Mucosa of rectum (tissue), 2 donors: ENCODE results near the gene CUX1.

Experiments
- H3K27ac ChIP-seq, 2 donors: one replicate each; pipeline ENCODE4 v1.7.0; 2013; ENCODE audit warnings: inconsistent platforms in 2 of 2, low read depth in 2 of 2, low read length in 2 of 2
- H3K27me3 ChIP-seq, 2 donors: one replicate each; pipeline ENCODE4 v1.7.0; 2013; ENCODE audit warnings: low read length in 2 of 2; ENCODE audit not compliant: control insufficient read depth in 2 of 2, insufficient read depth in 2 of 2
- H3K36me3 ChIP-seq, 2 donors: one replicate each; pipeline ENCODE4 v1.7.0; 2013; ENCODE audit warnings: low read length in 2 of 2; ENCODE audit not compliant: control insufficient read depth in 2 of 2, insufficient read depth in 2 of 2
- H3K4me1 ChIP-seq, 2 donors: one replicate each; pipeline ENCODE4 v1.7.0; 2013; ENCODE audit warnings: low read length in 2 of 2, mild to moderate bottlenecking in 1 of 2; ENCODE audit not compliant: control insufficient read depth in 2 of 2, insufficient read depth in 2 of 2
- H3K4me3 ChIP-seq, 2 donors: one replicate each; pipeline ENCODE4 v1.7.0; 2013; ENCODE audit warnings: low read length in 2 of 2
- H3K9ac ChIP-seq, 2 donors: one replicate each; pipeline ENCODE4 v1.7.0; 2013; ENCODE audit warnings: low read length in 2 of 2, low read depth in 1 of 2, mild to moderate bottlenecking in 1 of 2
- H3K9me3 ChIP-seq, 2 donors: one replicate each; pipeline ENCODE4 v1.7.0; 2013; ENCODE audit warnings: low read length in 2 of 2; ENCODE audit not compliant: control insufficient read depth in 2 of 2
- donor health status: healthy.
- donor health status: Normal muscosa, but diverticular disease.

Gene CUX1, protein sequence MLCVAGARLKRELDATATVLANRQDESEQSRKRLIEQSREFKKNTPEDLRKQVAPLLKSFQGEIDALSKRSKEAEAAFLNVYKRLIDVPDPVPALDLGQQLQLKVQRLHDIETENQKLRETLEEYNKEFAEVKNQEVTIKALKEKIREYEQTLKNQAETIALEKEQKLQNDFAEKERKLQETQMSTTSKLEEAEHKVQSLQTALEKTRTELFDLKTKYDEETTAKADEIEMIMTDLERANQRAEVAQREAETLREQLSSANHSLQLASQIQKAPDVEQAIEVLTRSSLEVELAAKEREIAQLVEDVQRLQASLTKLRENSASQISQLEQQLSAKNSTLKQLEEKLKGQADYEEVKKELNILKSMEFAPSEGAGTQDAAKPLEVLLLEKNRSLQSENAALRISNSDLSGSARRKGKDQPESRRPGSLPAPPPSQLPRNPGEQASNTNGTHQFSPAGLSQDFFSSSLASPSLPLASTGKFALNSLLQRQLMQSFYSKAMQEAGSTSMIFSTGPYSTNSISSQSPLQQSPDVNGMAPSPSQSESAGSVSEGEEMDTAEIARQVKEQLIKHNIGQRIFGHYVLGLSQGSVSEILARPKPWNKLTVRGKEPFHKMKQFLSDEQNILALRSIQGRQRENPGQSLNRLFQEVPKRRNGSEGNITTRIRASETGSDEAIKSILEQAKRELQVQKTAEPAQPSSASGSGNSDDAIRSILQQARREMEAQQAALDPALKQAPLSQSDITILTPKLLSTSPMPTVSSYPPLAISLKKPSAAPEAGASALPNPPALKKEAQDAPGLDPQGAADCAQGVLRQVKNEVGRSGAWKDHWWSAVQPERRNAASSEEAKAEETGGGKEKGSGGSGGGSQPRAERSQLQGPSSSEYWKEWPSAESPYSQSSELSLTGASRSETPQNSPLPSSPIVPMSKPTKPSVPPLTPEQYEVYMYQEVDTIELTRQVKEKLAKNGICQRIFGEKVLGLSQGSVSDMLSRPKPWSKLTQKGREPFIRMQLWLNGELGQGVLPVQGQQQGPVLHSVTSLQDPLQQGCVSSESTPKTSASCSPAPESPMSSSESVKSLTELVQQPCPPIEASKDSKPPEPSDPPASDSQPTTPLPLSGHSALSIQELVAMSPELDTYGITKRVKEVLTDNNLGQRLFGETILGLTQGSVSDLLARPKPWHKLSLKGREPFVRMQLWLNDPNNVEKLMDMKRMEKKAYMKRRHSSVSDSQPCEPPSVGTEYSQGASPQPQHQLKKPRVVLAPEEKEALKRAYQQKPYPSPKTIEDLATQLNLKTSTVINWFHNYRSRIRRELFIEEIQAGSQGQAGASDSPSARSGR (N-terminal part only)

DNA sequence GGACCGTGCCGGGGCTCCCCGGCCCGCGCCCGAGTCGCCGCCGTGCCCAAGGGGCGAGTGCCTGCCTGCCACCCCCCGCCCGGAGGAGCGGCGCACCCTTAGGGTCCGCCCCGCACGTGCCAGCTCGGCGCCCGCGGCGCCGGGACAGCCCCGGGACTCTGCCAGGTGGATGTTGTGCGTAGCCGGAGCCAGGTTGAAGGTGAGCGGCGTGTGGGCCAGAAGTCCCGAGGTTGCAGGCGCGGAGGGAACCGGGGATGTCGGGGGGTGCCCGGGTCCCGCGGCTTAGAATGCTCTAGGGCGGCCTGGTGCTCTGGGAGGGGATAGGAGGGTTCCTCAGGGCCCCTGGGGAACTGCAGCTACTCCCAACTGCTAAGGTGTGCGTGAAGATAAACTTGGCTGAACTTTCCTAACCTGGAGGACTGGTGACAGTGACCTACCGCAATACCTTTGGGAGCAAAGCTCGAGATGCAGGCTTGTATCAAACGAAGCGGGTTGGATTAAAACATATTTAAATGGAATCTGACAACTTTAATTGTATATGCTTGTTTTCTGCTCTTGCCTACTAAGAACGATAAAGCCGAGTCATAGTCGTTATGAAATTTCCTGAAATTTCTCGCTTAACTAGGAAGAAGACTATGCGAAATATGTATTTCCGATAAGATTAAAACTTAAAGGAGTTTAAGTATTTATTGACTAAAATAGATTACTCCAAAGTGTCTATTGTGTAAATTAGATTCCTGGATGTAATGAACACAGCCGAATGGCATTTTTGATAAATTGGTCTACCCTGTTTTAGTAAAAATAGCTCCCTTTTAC is at the start of gene CUX1:
TSS of gene CUX1 (plus strand) at position 156 of the 816 bp plus-strand sequence. CDS start at position 170, 14 bp downstream.
- H3K4me1 ChIP-seq = peaks cover 10% of the 10 kb centered on the region in 2 donors

DNA sequence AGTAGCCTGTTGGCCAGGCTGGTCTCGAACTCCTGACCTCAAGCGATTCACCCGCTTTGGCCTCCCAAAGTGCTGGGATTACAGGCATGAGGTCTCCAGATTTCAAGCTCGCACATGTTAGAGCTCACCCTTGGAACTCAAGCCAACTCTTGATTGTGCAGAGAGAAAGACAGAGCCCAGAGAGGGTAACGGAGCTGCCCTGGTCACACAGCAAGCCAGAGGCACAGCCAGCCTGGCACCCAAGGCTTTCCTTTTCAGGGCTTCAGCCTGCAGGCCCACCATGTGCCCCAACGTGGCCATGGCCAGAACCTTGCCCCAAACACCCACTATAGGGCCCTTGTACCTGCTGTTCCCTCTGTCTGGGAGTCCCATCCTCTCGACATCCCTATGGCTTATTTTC is 49.1 kb upstream of the CUX1 start:
- no peak overlapping the region for H3K9ac ChIP-seq
- no peak overlapping the region for H3K27ac ChIP-seq
- H3K4me1 ChIP-seq = no peaks in the 10 kb centered on the region
- H3K27me3 ChIP-seq = no peaks in the 10 kb centered on the region
- no peak overlapping the region for H3K4me3 ChIP-seq
- H3K36me3 ChIP-seq = no peaks in the 10 kb centered on the region
- no peaks in the 10 kb centered on the region for H3K9me3 ChIP-seq

More for the DNA sequence above, at the start of gene CUX1:
- Histone ChIP-seq H3K9ac (peak within 1 kb of the TSS; percentile 47 to 65), H3K9me3 (no peaks in the 10 kb centered on the region), H3K36me3 (no peaks in the 10 kb centered on the region), H3K4me3 (peak within 1 kb of the TSS; percentile 54 to 70), H3K27me3 (no peaks in the 10 kb centered on the region), H3K27ac (no peak within 1 kb of the TSS)

DNA sequence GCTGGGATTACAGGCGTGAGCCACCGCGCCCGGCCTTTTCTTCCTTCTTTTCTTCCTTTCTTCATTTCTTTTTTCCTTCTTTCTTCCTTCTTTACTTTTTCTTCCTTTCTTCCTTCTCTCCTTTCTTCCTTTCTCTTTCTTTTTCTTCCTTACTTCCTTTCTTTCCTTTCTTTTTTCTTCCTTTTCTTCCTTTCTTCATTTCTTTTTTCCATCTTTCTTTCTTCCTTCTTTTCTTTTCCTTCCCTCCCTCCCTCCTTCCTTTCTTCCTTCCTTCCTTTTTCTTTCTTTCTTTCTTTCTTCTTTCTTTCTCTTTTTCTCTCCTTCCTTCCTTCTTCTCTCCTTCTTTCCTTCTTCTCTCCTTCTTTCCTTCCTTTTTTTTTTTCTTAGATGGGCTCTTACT is 47.0 kb upstream of the CUX1 start:
- no peaks in the 10 kb centered on the region for H3K4me1 ChIP-seq
- H3K9me3 ChIP-seq = no peaks in the 10 kb centered on the region
- H3K9ac ChIP-seq = no peak overlapping the region
- H3K36me3 ChIP-seq = no peaks in the 10 kb centered on the region
- H3K27me3 ChIP-seq = no peaks in the 10 kb centered on the region
- H3K4me3 ChIP-seq = no peak overlapping the region
- H3K27ac ChIP-seq = no peak overlapping the region

DNA sequence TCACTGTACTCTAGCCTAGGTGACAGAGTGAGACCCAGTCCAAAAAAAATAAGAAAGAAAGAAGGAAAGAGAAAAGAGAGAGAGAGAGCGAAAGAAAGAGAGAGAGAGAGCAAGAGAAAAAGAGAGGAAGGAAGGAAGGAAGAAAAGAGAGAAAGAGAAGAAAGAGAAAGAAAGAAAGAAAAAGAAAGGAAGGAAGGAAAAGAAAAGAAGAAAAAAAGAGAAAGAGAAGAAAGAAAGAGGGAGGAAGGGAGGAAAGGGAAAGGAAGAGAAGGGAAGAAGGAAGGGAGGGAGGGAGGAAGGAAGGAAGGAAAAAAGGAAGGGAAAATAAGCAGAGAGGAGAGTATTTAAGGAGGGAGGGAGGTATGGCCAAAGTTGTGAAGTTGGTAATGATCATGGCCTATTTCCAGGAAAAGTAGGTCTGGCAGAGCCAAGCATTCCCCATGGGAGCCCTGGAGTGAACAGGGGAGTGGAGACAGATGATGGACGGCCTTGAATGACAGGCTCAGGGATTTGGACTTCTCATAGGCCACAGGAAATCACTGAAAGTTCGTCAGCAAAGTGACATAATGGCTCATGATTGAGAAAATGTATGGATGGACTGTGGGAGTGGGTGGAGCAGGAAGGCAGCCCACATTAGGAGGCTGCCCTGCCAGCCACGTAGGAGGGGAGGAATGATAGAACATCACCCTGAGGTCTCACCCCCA is 44.8 kb upstream of the CUX1 start:
- no peak overlapping the region for H3K27ac ChIP-seq
- H3K36me3 ChIP-seq = no peaks in the 10 kb centered on the region
- H3K4me1 ChIP-seq = no peaks in the 10 kb centered on the region
- no peaks in the 10 kb centered on the region for H3K9me3 ChIP-seq
- no peaks in the 10 kb centered on the region for H3K27me3 ChIP-seq
- no peak overlapping the region for H3K4me3 ChIP-seq
- H3K9ac ChIP-seq = no peak overlapping the region

DNA sequence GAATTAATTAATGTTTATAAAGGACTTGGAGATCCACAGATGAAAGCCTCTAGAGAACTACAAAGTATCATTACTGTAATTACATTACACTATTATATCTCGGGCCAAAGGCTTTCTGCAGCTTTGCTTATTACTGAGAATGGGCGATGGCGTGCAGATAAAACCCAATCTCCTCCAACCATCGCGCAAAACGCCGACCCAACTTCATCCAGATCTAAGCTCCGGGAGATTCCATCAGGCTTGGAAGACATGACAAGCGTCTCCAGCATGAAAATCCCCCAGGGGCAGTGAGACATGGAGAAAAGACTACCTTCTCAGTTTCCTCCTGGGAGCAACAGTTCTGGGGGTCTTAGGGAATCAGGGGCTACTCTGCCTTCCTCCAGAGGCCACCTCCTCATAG is 42.2 kb upstream of the CUX1 start:
- H3K9ac ChIP-seq = no peak overlapping the region
- H3K4me1 ChIP-seq = no peaks in the 10 kb centered on the region
- no peaks in the 10 kb centered on the region for H3K36me3 ChIP-seq
- no peaks in the 10 kb centered on the region for H3K9me3 ChIP-seq
- no peak overlapping the region for H3K4me3 ChIP-seq
- no peaks in the 10 kb centered on the region for H3K27me3 ChIP-seq
- H3K27ac ChIP-seq = no peak overlapping the region

DNA sequence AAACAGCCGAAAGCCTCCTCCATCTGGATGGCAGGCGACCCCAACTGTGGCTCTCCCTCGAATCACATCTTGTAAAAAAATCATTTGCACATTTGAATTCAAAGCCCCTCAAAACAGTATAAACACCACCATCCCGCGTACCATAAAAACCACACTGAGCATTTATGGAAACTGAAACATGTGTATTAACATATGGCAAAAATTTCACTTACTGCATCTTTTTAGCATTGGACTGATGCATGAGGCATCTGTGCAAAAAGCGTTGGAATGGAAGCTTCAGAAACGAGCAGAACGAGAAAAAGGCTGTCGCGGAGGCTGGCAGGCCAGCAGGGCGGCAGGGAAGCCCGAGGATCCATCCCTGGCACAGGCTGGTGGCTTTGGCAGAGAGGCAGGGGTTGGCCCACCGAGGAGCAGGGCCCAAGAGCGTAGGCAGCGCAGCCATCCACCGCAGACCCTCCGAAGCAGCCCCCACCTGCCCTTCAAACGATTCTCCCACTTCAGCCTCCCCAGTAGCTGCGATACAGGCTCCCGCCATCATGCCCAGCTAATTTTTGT is 39.3 kb upstream of the CUX1 start:
- H3K4me3 ChIP-seq = no peak overlapping the region
- H3K27me3 ChIP-seq = no peaks in the 10 kb centered on the region
- H3K9me3 ChIP-seq = no peaks in the 10 kb centered on the region
- no peak overlapping the region for H3K27ac ChIP-seq
- H3K9ac ChIP-seq = no peak overlapping the region
- no peaks in the 10 kb centered on the region for H3K36me3 ChIP-seq
- H3K4me1 ChIP-seq = no peaks in the 10 kb centered on the region

DNA sequence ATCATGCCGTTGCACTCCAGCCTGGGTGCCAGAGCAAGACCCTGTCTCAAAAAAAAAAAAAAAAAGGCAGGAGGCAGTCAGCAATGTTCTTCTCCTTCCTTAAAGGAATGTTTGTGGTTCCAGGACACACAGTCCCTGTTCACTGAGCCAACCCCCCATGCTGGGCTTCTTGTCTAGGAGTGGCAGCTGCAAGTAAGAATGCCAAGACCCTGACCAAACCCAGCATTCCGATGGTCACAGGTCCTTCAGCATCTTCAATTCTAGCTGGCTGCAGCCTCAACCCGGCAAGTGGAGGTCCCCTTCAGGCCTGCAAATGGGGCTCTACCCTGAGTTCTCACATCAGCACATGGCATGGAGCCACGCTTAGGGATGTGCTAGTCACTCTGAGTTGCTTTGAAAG is 38.2 kb upstream of the CUX1 start:
- Histone ChIP-seq H3K27me3 (no peaks in the 10 kb centered on the region), H3K9me3 (no peaks in the 10 kb centered on the region), H3K4me1 (peaks cover 0 to 3% of the 10 kb centered on the region in 2 donors), H3K36me3 (no peaks in the 10 kb centered on the region), H3K9ac (no peak overlapping the region), H3K4me3 (no peak overlapping the region), H3K27ac (no peak overlapping the region)

DNA sequence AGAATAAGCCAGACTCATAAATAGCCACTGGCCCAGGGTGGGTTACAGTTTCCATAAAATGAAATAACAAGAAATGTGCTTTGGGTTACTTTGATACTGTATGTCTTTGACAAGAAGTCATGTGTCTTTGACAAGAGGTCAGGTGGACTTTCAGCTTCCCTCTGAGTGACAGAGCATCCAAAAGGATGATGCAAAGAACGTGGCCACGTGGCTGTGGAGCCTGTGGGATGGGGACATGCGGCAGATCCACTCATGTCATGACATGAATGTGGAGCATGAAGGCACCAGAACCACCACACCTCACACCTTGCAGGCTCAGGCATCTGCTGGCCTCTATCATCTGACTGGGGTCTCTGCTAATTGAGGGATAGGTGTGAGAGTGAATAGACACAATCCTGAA is 37.1 kb upstream of the CUX1 start:
- H3K9ac ChIP-seq = no peak overlapping the region
- no peaks in the 10 kb centered on the region for H3K36me3 ChIP-seq
- H3K27me3 ChIP-seq = no peaks in the 10 kb centered on the region
- peaks cover 0 to 3% of the 10 kb centered on the region in 2 donors for H3K4me1 ChIP-seq
- no peak overlapping the region for H3K27ac ChIP-seq
- no peak overlapping the region for H3K4me3 ChIP-seq
- no peaks in the 10 kb centered on the region for H3K9me3 ChIP-seq

DNA sequence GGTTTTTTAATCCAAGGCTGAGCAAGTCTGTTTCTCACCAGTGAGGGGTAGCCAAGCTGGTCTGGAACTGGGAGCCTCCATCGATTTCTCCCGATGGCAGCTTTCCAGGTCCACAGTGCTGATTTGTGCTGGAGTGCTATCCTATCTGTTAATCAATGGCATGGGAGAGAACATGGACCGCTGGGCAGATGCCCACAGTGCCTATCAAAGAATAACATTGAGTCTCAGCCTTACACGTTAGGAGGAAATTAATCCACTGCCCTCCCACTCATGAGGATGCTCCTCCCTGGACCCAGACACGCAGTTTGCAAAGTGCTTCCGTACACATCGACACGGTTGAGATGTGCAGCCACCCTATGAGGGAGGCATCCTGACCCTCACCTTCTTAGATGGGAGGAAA is 36.0 kb upstream of the CUX1 start:
- H3K9me3 ChIP-seq = no peaks in the 10 kb centered on the region
- no peak overlapping the region for H3K4me3 ChIP-seq
- H3K9ac ChIP-seq = no peak overlapping the region
- no peaks in the 10 kb centered on the region for H3K36me3 ChIP-seq
- no peak overlapping the region for H3K27ac ChIP-seq
- H3K27me3 ChIP-seq = no peaks in the 10 kb centered on the region
- peaks cover 0 to 3% of the 10 kb centered on the region in 2 donors for H3K4me1 ChIP-seq
